Measurements from ENCODE around the gene GPC5. TPM values are rescaled to one million over a fixed set of nuclear protein-coding genes. Genes with fewer than 3 reads are reported as not detected.
A peak's percentile ranks its signal among the peaks of the same experiment; 100 is the strongest.

The GPC5 gene
- total and polyA plus RNA-seq, 2 of the 13 experiments (the other 11 are each of a cell fraction or from before 2014, with no cell fraction given) = 0.02 to 0.07 TPM

- TF ChIP-seq ZBTB21 (CRISPR knock-in tag; IDR thresholded peaks at IDR 0.05) (no peak), GPBP1L1 (CRISPR knock-in tag; IDR thresholded peaks at IDR 0.05) (no peak), ZNF362 (CRISPR knock-in tag; IDR thresholded peaks at IDR 0.05; ENCODE audit: borderline replicate concordance) (peak; percentile 65), ZNF17 (CRISPR knock-in tag; IDR thresholded peaks at IDR 0.05) (no peak), ZMYM3 (CRISPR knock-in tag; IDR thresholded peaks at IDR 0.05) (no peak), ATF6 (CRISPR knock-in tag; conservative IDR thresholded peaks at IDR 0.05) (no peak), ZBTB39 (CRISPR knock-in tag; IDR thresholded peaks at IDR 0.05) (no peak), IRF1 (CRISPR knock-in tag; IDR thresholded peaks at IDR 0.05; ENCODE audit: low read depth) (no peak), ZNF234 (CRISPR knock-in tag; conservative IDR thresholded peaks at IDR 0.05) (no peak), MYPOP (CRISPR knock-in tag; IDR thresholded peaks at IDR 0.05) (0 out of 2 replicates have a peak, but pooled peaks have one; percentile 38), ZNF549 (CRISPR knock-in tag; IDR thresholded peaks at IDR 0.05) (no peak), ZHX2 (IDR thresholded peaks at IDR 0.05; ENCODE audit: low read depth) (no peak; the same call in 1 of the 2 replicates), ZHX2 (CRISPR knock-in tag; IDR thresholded peaks at IDR 0.05; ENCODE audit: borderline replicate concordance) (no peak), ADNP (CRISPR knock-in tag; IDR thresholded peaks at IDR 0.05) (no peak)
These were observed 49.5 kb upstream of the GPC5 start (continued) for GRCh38 chr13:91348906-91349435.

All from HepG2 (cell line).